ENCODE data around the gene HAPLN3. TPM values are rescaled to one million over a fixed set of nuclear protein-coding genes. Genes with fewer than 3 reads are reported as not detected.

Gene HAPLN3
- total and polyA plus RNA-seq, 2 donors (not counting 3 experiments of a cell fraction or from before 2014, with no cell fraction given), result 57.6 to 130 TPM

DNA sequence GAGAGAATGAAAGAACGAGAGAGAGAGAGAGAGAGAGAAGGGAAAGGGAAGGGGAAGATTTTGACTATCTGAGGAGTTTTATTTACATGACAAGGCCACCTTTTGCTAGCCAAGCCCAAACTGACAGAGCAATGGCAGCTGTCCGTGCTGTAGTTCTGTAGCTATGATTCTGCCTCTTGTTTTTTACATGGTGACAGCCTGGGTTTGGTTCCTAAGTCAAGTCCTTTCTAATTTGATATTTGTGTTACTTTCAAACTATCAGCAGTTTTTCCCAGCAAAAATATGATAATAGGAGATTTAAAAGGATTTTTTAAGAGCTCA, 44.1 kb upstream of the HAPLN3 start:
- ChIA-PET POLR2A (no interaction called here), CTCF (interaction anchor here (1.0 to 1.5 kb wide), 2 partner anchors 13 to 35 kb away, joined by 3 to 4 read pairs; no protein-coding TSS in a partner anchor)
- FAIRE-seq, result no peak

More for the DNA sequence above, 44.1 kb upstream of the HAPLN3 start:
- Histone ChIP-seq H3K4me1 (ENCODE audit: control insufficient read depth, extremely low read depth, insufficient read depth, low read length) (no peaks in the 10 kb centered on the region), H3K9me1 (replicated peaks; ENCODE audit: control insufficient read depth, extremely low read depth, insufficient read depth, low read length) (no peaks in the 10 kb centered on the region), H3K79me2 (ENCODE audit: control insufficient read depth, insufficient read depth, low read length) (no peaks in the 10 kb centered on the region), H3K27me3 (ENCODE audit: control insufficient read depth in 2 of 2, insufficient read depth in 2 of 2, low read length in 2 of 2) (no peaks in the 10 kb centered on the region), H4K20me1 (replicated peaks; ENCODE audit: control insufficient read depth, extremely low read depth, insufficient read depth, low read length) (no peaks in the 10 kb centered on the region), H3K9me3 (replicated peaks; ENCODE audit: control insufficient read depth, insufficient read depth, low read length) (no peaks in the 10 kb centered on the region), H2AFZ (ENCODE audit: low read depth, low read length) (no peak overlapping the region), H3K4me2 (ENCODE audit: insufficient read depth, low read length) (no peak overlapping the region), H3K4me3 (replicated peaks in 1 of 3; ENCODE audit: insufficient read depth in 1 of 3, low read depth in 1 of 3, low read length in 3 of 3) (no peak overlapping the region), H3K9ac (replicated peaks; ENCODE audit: extremely low read depth, insufficient read depth, low read length) (no peak overlapping the region), H3K36me3 (ENCODE audit: control insufficient read depth in 2 of 2, extremely low read depth in 1 of 2, insufficient read depth in 2 of 2, low read length in 2 of 2) (no peaks in the 10 kb centered on the region), H3K27ac (ENCODE audit: insufficient read depth, low read depth, low read length) (no peak overlapping the region)
- intact Hi-C loops (cut with micrococcal nuclease), result no loop called here
- TF ChIP-seq POLR2AphosphoS5 (IDR thresholded peaks at IDR 0.05; ENCODE audit: insufficient read depth, low read depth, low read length) (no peak), MYC (IDR thresholded peaks at IDR 0.05; ENCODE audit: low read depth, low read length) (no peak), FOS (IDR thresholded peaks at IDR 0.05; ENCODE audit: borderline replicate concordance, insufficient read depth, low read length) (no peak), GATA2 (IDR thresholded peaks at IDR 0.05; ENCODE audit: insufficient read depth, insufficient read length, low read depth, low read length) (no peak), EZH2 (IDR thresholded peaks at IDR 0.05; ENCODE audit: borderline replicate concordance, low read depth, low read length, severe bottlenecking) (no peak), POLR2A (IDR thresholded peaks at IDR 0.05; ENCODE audit: low read depth, low read length) (no peak), JUN (IDR thresholded peaks at IDR 0.05; ENCODE audit: borderline replicate concordance, insufficient read depth, insufficient read length, low read depth) (no peak)
- TF ChIP-seq, protein P1, sequence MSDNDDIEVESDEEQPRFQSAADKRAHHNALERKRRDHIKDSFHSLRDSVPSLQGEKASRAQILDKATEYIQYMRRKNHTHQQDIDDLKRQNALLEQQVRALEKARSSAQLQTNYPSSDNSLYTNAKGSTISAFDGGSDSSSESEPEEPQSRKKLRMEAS (IDR thresholded peaks at IDR 0.05; ENCODE audit: insufficient read depth, insufficient read length), result no peak
- TF ChIP-seq, protein P2, sequence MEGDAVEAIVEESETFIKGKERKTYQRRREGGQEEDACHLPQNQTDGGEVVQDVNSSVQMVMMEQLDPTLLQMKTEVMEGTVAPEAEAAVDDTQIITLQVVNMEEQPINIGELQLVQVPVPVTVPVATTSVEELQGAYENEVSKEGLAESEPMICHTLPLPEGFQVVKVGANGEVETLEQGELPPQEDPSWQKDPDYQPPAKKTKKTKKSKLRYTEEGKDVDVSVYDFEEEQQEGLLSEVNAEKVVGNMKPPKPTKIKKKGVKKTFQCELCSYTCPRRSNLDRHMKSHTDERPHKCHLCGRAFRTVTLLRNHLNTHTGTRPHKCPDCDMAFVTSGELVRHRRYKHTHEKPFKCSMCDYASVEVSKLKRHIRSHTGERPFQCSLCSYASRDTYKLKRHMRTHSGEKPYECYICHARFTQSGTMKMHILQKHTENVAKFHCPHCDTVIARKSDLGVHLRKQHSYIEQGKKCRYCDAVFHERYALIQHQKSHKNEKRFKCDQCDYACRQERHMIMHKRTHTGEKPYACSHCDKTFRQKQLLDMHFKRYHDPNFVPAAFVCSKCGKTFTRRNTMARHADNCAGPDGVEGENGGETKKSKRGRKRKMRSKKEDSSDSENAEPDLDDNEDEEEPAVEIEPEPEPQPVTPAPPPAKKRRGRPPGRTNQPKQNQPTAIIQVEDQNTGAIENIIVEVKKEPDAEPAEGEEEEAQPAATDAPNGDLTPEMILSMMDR (IDR thresholded peaks at IDR 0.05; ENCODE audit: extremely low read depth in 1 of 2, insufficient read depth in 1 of 2, low read depth in 1 of 2, low read length in 2 of 2), result no peak
- BruUV-seq (replicated peaks), result no TSS peak
- dilution Hi-C loops (cut with MboI; ENCODE audit: extremely low pct_ligation_motif_present, low sequenced_read_pairs), result no loop called here
- DNase-seq (ENCODE audit: low read depth, low spot score), result no peak
